ENCODE measurements around the gene AQP12A.
A peak's percentile ranks its signal among the peaks of the same experiment; 100 is the strongest.
"Not testable (repeated sequence)": the region's sequence is repeated elsewhere in the genome, so short reads cannot be mapped to it uniquely, and the experiment has no call there.

AQP12A gene

GRCh38 chr2:240683329-240683979, 8.2 kb upstream of the AQP12A start:
- not testable (repeated sequence) for H3K9me3 Mint-ChIP-seq; H3K4me3 Mint-ChIP-seq; H3K27ac Mint-ChIP-seq; DNase-seq; H3K36me3 Mint-ChIP-seq (ENCODE audit: low read depth); H3K27me3 Mint-ChIP-seq (ENCODE audit: low read depth, poor library complexity)
- H3K4me1 Mint-ChIP-seq, result peaks cover 22% of the 10 kb centered on the region

GRCh38 chr2:240683980-240684728, 7.5 kb upstream of the AQP12A start:
- DNase-seq; H3K27me3 Mint-ChIP-seq (ENCODE audit: low read depth, poor library complexity); H3K27ac Mint-ChIP-seq; H3K36me3 Mint-ChIP-seq (ENCODE audit: low read depth); H3K9me3 Mint-ChIP-seq; H3K4me3 Mint-ChIP-seq: not testable (repeated sequence)
- peaks cover 22% of the 10 kb centered on the region for H3K4me1 Mint-ChIP-seq

- TF ChIP-seq CTCF (IDR thresholded peaks at IDR 0.05), result no peak
- no peak for DNase-seq
- no peak overlapping the region for H3K27ac Mint-ChIP-seq
- peaks cover 22% of the 10 kb centered on the region for H3K4me1 Mint-ChIP-seq
- H3K4me3 Mint-ChIP-seq, result peak overlapping the region; percentile 7
- H3K27me3 Mint-ChIP-seq (ENCODE audit: low read depth, poor library complexity), result peaks cover 5% of the 10 kb centered on the region
- no peaks in the 10 kb centered on the region for H3K9me3 Mint-ChIP-seq
- no peaks in the 10 kb centered on the region for H3K36me3 Mint-ChIP-seq (ENCODE audit: low read depth)
Measured at GRCh38 chr2:240685771-240686371, 5.8 kb upstream of the AQP12A start.

GRCh38 chr2:240686460-240686859, 5.2 kb upstream of the AQP12A start:
- Mint-ChIP-seq H3K36me3 (ENCODE audit: low read depth) (no peaks in the 10 kb centered on the region), H3K9me3 (no peaks in the 10 kb centered on the region), H3K4me1 (peaks cover 22% of the 10 kb centered on the region), H3K27me3 (ENCODE audit: low read depth, poor library complexity) (peaks cover 5% of the 10 kb centered on the region), H3K27ac (peak overlapping the region; percentile 83), H3K4me3 (peak overlapping the region; percentile 7)
- TF ChIP-seq CTCF (IDR thresholded peaks at IDR 0.05), result no peak
- DNase-seq, result no peak

GRCh38 chr2:240687045-240687740, 4.5 kb upstream of the AQP12A start:
- H3K4me1 Mint-ChIP-seq, result peaks cover 22% of the 10 kb centered on the region
- H3K27ac Mint-ChIP-seq, result peak overlapping the region; percentile 83
- TF ChIP-seq CTCF (IDR thresholded peaks at IDR 0.05), result no peak
- H3K36me3 Mint-ChIP-seq (ENCODE audit: low read depth), result no peaks in the 10 kb centered on the region
- H3K4me3 Mint-ChIP-seq, result peak overlapping the region; percentile 7
- H3K27me3 Mint-ChIP-seq (ENCODE audit: low read depth, poor library complexity), result peaks cover 5% of the 10 kb centered on the region
- DNase-seq, result peak; percentile 47
- no peaks in the 10 kb centered on the region for H3K9me3 Mint-ChIP-seq

- H3K4me1 Mint-ChIP-seq, result peaks cover 22% of the 10 kb centered on the region
- no peak for TF ChIP-seq CTCF (IDR thresholded peaks at IDR 0.05)
- no peaks in the 10 kb centered on the region for H3K9me3 Mint-ChIP-seq
- no peak for DNase-seq
- H3K36me3 Mint-ChIP-seq (ENCODE audit: low read depth), result no peaks in the 10 kb centered on the region
- H3K4me3 Mint-ChIP-seq, result no peak overlapping the region
- H3K27me3 Mint-ChIP-seq (ENCODE audit: low read depth, poor library complexity), result peaks cover 5% of the 10 kb centered on the region
- no peak overlapping the region for H3K27ac Mint-ChIP-seq
Measured at GRCh38 chr2:240687741-240688552, 3.7 kb upstream of the AQP12A start.
